ENCODE results near the gene ZNF532.

ZNF532 gene

DNA sequence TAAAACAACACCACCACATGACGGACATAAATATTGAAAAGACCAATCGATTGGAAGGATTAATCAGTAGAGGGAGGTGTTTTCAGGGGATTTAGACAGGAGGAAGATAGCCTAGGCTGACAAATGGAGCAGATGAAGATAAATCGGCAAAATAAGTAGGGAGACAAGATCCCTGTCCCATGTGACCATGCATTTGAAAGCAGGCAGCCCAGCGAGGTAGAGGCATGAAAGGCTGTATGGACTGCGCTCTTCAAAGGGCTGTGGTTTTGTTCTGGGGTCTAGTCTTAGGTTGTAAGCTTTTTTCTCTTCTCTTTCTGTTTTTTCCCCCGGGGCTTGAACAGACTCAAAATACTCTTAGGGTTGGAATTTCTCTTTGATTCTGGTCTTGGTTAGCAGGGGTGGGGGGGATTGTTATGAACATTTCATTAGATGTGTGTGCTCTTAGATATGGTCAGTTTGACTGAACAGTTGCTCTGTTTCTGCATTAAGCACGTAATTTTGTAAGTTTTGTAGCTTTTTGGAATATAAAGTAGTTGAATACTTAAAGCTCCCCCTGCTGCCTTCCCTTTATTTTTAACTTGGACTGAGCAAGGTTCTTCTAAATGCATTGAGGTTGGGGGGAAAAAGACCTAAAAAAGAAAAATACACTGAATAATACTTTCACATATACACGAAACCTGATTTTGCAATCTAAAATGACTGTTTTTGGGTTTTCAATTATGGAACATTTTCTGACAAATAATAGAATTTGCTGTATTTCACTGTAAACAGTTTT is 32.2 kb downstream of the ZNF532 start:
- TF ChIP-seq, protein P1, sequence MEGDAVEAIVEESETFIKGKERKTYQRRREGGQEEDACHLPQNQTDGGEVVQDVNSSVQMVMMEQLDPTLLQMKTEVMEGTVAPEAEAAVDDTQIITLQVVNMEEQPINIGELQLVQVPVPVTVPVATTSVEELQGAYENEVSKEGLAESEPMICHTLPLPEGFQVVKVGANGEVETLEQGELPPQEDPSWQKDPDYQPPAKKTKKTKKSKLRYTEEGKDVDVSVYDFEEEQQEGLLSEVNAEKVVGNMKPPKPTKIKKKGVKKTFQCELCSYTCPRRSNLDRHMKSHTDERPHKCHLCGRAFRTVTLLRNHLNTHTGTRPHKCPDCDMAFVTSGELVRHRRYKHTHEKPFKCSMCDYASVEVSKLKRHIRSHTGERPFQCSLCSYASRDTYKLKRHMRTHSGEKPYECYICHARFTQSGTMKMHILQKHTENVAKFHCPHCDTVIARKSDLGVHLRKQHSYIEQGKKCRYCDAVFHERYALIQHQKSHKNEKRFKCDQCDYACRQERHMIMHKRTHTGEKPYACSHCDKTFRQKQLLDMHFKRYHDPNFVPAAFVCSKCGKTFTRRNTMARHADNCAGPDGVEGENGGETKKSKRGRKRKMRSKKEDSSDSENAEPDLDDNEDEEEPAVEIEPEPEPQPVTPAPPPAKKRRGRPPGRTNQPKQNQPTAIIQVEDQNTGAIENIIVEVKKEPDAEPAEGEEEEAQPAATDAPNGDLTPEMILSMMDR (IDR thresholded peaks at IDR 0.05; ENCODE audit: control insufficient read depth, extremely low read depth, insufficient read depth), result no peak

DNA sequence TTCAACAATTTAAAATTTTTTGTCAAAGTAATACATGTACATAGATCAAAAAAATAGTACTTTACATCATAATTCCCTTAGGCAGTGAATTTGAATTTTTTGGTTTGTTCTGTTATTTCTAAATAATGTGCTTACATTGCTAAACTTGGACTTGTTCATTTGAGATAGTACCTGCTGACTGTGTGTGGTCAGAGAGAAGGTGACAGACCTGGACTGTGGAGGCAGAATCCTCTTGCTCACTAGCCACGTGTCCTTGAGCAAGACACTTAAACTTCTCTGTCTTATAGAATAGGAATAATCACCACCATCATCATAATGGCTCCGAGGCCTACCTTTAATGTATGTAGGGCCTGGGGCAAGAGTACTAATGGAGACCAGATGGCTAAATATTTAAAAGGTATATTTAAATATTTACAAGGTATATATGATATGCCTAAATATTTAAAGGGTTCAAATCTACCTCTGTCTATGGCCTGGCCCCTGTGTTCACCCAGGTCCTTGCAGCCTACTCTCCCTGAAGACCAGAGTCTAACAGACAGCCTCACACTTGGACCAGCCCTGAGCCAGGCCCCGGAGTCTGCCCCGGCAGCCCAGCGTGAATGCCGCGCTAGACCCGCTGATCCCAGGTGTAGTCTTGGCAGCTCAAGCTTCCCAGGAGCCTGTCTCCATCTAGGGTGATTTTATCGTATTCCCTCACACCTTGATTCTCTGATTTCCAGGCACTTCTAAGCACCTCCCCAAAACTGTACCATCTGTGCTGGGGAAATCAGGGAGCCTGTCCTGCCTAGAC is 33.5 kb downstream of the ZNF532 start:
- TF ChIP-seq, protein P1 (IDR thresholded peaks at IDR 0.05; ENCODE audit: control insufficient read depth, extremely low read depth, insufficient read depth), result no peak
- no peak for DNase-seq (ENCODE audit: low read depth)
- H3K4me3 ChIP-seq (ENCODE audit: low read depth, low read length), result no peak overlapping the region

More for the DNA sequence above, 32.2 kb downstream of the ZNF532 start:
- H3K4me3 ChIP-seq (ENCODE audit: low read depth, low read length), result no peak overlapping the region
- no peak for DNase-seq (ENCODE audit: low read depth)

- no peak for DNase-seq (ENCODE audit: low read depth)
- H3K4me3 ChIP-seq (ENCODE audit: low read depth, low read length), result no peak overlapping the region
- TF ChIP-seq, protein P1 (IDR thresholded peaks at IDR 0.05; ENCODE audit: control insufficient read depth, extremely low read depth, insufficient read depth), result no peak
Observed at GRCh38 chr18:58900015-58900649, 35.5 kb downstream of the ZNF532 start.

- TF ChIP-seq, protein P1 (IDR thresholded peaks at IDR 0.05; ENCODE audit: control insufficient read depth, extremely low read depth, insufficient read depth), result no peak
- no peak for DNase-seq (ENCODE audit: low read depth)
- no peak overlapping the region for H3K4me3 ChIP-seq (ENCODE audit: low read depth, low read length)
Observed at GRCh38 chr18:58901143-58901542, 36.5 kb downstream of the ZNF532 start.

DNA sequence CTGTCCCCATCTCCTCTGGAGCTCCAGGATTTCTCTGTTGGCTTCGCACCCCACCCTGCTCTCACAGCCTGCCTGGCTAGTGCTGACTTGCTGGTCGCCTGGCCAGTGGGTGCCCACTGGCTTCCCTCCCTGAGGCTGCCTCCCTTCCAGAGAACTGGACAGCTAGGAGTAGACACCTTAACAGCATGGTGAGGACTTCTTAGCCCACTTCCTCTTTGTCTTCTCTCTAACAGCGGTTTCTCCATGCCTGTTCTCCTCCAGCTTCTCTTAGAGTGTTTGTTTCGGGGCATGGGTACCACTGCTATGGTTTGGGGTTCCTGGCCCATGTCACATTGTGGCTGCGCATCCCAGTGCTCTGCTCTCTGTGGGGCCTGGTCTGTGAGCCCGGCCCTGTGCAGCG is 37.1 kb downstream of the ZNF532 start:
- TF ChIP-seq, protein P1 (IDR thresholded peaks at IDR 0.05; ENCODE audit: control insufficient read depth, extremely low read depth, insufficient read depth), result no peak
- no peak for DNase-seq (ENCODE audit: low read depth)
- H3K4me3 ChIP-seq (ENCODE audit: low read depth, low read length), result no peak overlapping the region

DNA sequence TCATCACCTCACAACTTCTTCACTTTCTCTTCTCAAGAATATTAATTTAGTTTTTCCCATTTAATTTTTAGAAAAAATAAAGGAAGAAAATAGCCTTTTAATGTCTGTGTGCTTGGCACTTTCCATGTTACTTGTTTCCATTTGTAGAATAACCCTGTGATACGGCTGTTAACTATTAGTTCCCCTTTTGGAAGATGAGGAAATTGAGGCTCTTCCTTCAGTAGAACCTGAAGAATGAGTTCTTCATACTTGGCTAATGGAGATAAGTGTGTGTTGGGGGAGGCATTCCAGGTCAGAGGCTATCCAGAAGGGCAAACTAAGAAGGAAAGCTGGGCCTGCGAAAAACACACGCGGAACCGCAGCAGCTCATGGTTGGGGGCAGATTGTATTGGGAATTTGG is 38.3 kb downstream of the ZNF532 start:
- no peak overlapping the region for H3K4me3 ChIP-seq (ENCODE audit: low read depth, low read length)
- no peak for DNase-seq (ENCODE audit: low read depth)
- TF ChIP-seq, protein P1 (IDR thresholded peaks at IDR 0.05; ENCODE audit: control insufficient read depth, extremely low read depth, insufficient read depth), result no peak
